NT2/D1 (cell line): ENCODE data around the gene MANEAL.

Source experiments
- SUZ12 ChIP-seq: IDR thresholded peaks from 2 replicates; pipeline ENCODE4 v1.6.1; 2011; ENCODE audit not compliant: insufficient read length, insufficient read depth; ENCODE audit errors: extremely low read depth
- YY1 ChIP-seq: IDR thresholded peaks from 2 replicates; pipeline ENCODE4 v1.6.1; 2011; ENCODE audit not compliant: insufficient read length, insufficient read depth

DNA sequence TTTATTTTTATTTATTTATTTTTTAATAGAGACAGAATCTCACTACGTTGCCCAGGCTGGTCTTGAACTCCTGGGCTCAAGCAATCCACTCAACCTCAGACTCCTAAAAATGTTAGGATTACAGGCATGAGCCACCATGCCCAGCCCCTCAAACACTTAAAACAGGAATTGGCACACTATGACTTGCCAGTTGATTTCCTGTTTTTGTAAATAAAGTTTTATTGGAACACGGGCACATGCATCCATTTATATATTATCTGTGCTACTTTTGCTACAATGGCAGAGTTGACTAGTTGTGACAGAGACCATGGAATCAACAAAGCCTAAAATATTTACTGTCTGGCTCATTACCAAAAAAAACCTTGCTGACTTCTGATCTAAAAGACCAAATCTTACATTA lies 30.4 kb downstream of the MANEAL start:
- TF ChIP-seq SUZ12 (no peak), YY1 (no peak)
